H1 (cell line): Measurements from ENCODE around the gene CREBZF. TPM values are rescaled to one million over a fixed set of nuclear protein-coding genes. Genes with fewer than 3 reads are reported as not detected.
A peak's percentile ranks its signal among the peaks of the same experiment; 100 is the strongest.

ENCODE experiments used
- CHD1 ChIP-seq: IDR thresholded peaks from 2 replicates; pipeline ENCODE4 v1.6.1; 2012; ENCODE audit warnings: low read depth, low read length, improper control_type of control experiment
- CHD2 ChIP-seq: IDR thresholded peaks from 2 replicates; pipeline ENCODE4 v1.6.1; 2012; ENCODE audit warnings: low read length, improper control_type of control experiment
- CREB1 ChIP-seq: IDR thresholded peaks from 2 replicates; pipeline ENCODE4 v1.6.1; 2012; ENCODE audit warnings: inconsistent platforms
- CTBP2 ChIP-seq: IDR thresholded peaks from 2 replicates; pipeline ENCODE4 v1.7.0; 2011; ENCODE audit warnings: borderline replicate concordance, mild to moderate bottlenecking, moderate library complexity, mixed read lengths, low read length; ENCODE audit not compliant: insufficient read depth, insufficient read length
- EGR1 ChIP-seq: IDR thresholded peaks from 2 replicates; pipeline ENCODE4 v1.6.1; 2011; ENCODE audit warnings: low read depth, low read length, borderline replicate concordance
- EP300 ChIP-seq, 2 experiments: IDR thresholded peaks; 1 replicate in 1 of 2; 2 replicates in 1 of 2; pipeline ENCODE4 v1.6.1; 2011 to 2012; ENCODE audit warnings: low read depth in 2 of 2, low read length in 2 of 2, mild to moderate bottlenecking in 2 of 2, borderline replicate concordance in 1 of 2, inconsistent platforms in 1 of 2, moderate library complexity in 1 of 2
- GTF2F1 ChIP-seq: IDR thresholded peaks from 2 replicates; pipeline ENCODE4 v1.6.1; 2012; ENCODE audit warnings: low read depth, low read length, improper control_type of control experiment, borderline replicate concordance
- HDAC2 ChIP-seq, 2 experiments: fragments of 300-600 bp in 1 of 2; sonication (generic) in 1 of 2; IDR thresholded peaks; 2 replicates each; pipeline ENCODE4 v1.6.1; 2011 to 2012; ENCODE audit warnings: low read depth in 2 of 2, low read length in 2 of 2, mild to moderate bottlenecking in 2 of 2, moderate library complexity in 2 of 2, borderline replicate concordance in 1 of 2, inconsistent platforms in 1 of 2
- HDAC6 ChIP-seq: IDR thresholded peaks from one replicate; pipeline ENCODE4 v1.7.1; 2012; ENCODE audit warnings: low read depth, mild to moderate bottlenecking, inconsistent platforms, low read length, moderate library complexity
- JUN ChIP-seq: IDR thresholded peaks from 2 replicates; pipeline ENCODE4 v1.6.1; 2011; ENCODE audit warnings: low read depth, mild to moderate bottlenecking, improper control_type of control experiment, low read length
- NANOG ChIP-seq: IDR thresholded peaks from 2 replicates; pipeline ENCODE4 v1.6.1; 2011; ENCODE audit warnings: low read length, low read depth, mild to moderate bottlenecking, inconsistent platforms; ENCODE audit not compliant: insufficient read depth, poor library complexity, severe bottlenecking
- NRF1 ChIP-seq: IDR thresholded peaks from 2 replicates; pipeline ENCODE4 v1.6.1; 2011; ENCODE audit warnings: mild to moderate bottlenecking, low read depth, low read length, improper control_type of control experiment
- PHF8 ChIP-seq: fragments of 200-600 bp; sonication (generic); conservative IDR thresholded peaks from 2 replicates; pipeline ENCODE4 v1.7.1; 2012; ENCODE audit warnings: low read depth, mild to moderate bottlenecking, inconsistent platforms, low read length, moderate library complexity
- POLR2AphosphoS5 ChIP-seq: IDR thresholded peaks from 2 replicates; pipeline ENCODE4 v1.6.1; 2011; ENCODE audit warnings: low read depth, low read length
- POU5F1 ChIP-seq: IDR thresholded peaks from 2 replicates; pipeline ENCODE4 v1.6.1; 2011; ENCODE audit warnings: low read depth, mild to moderate bottlenecking, low read length, moderate library complexity
- RAD21 ChIP-seq, 2 experiments: IDR thresholded peaks in 1 of 2; conservative IDR thresholded peaks in 1 of 2; 2 replicates each; pipeline ENCODE4 v1.6.1; 2011; ENCODE audit warnings: low read depth in 2 of 2, low read length in 2 of 2, improper control_type of control experiment in 1 of 2, inconsistent platforms in 1 of 2, mild to moderate bottlenecking in 1 of 2, moderate library complexity in 1 of 2
- RFX5 ChIP-seq: IDR thresholded peaks from 2 replicates; pipeline ENCODE4 v1.6.1; 2011; ENCODE audit warnings: low read depth, low read length, improper control_type of control experiment, borderline replicate concordance
- SIRT6 ChIP-seq: IDR thresholded peaks from one replicate; pipeline ENCODE4 v1.7.1; 2012; ENCODE audit warnings: low read length, inconsistent platforms
- SP1 ChIP-seq: IDR thresholded peaks from 2 replicates; pipeline ENCODE4 v1.6.1; 2011; ENCODE audit warnings: low read depth, low read length
- SP2 ChIP-seq: IDR thresholded peaks from 2 replicates; pipeline ENCODE4 v1.6.1; 2012; ENCODE audit warnings: mild to moderate bottlenecking, low read length, inconsistent platforms
- SP4 ChIP-seq: IDR thresholded peaks from 2 replicates; pipeline ENCODE4 v1.6.1; 2012; ENCODE audit warnings: low read length, inconsistent platforms
- USF2 ChIP-seq: IDR thresholded peaks from 2 replicates; pipeline ENCODE4 v1.6.1; 2011; ENCODE audit warnings: low read length, improper control_type of control experiment
- ZNF274 ChIP-seq: IDR thresholded peaks from 2 replicates; pipeline ENCODE4 v1.7.0; 2012; ENCODE audit warnings: low read length, borderline replicate concordance; ENCODE audit errors: extremely low read depth
- polyA plus RNA-seq, 7 experiments: library from polyadenylated mRNA; depleted of rRNA in 3 of 7; stranded (reverse) in 5 of 7; unstranded in 2 of 7; fragments of >200 nt in 5 of 7; fragments of 200-250 nt in 2 of 7; gene quantifications; 1 replicate in 5 of 7; 2 replicates in 1 of 7; 4 replicates in 1 of 7; pipeline versions ENCODE4 v1.2.1 to v1.2.3, GENCODE V29; 2011 to 2013; ENCODE audit warnings: missing spikeins in 2 of 7, mixed read lengths in 2 of 7
- total RNA-seq: library from RNA; stranded (reverse); fragmentation: NEBNext Ultra II Directional; extraction: Animal tissue kit (Norgen Biotek cat#: 25700); gene quantifications from 2 replicates; pipeline ENCODE4 v1.2.1, GENCODE V29; 2021

The CREBZF gene
- total and polyA plus RNA-seq, 2 of the 8 experiments (the other 6 are each of a cell fraction or from before 2014, with no cell fraction given): 15.4 to 44.9 TPM

GRCh38 chr11:85627998-85628770, 36.7 kb downstream of the CREBZF start, which contains the start of gene TMEM126B (continued):
- TF ChIP-seq CHD1 (no peak), CHD2 (0 out of 2 replicates have a peak, but pooled peaks have one; percentile 39), NANOG (no peak), GTF2F1 (peak; percentile 68; the same call in 1 of the 2 replicates), SIRT6 (no peak), HDAC2 (IDR thresholded peaks at IDR 0.05; ENCODE audit: borderline replicate concordance in 1 of 2, low read depth in 2 of 2, low read length in 2 of 2) (0 out of 4 replicates have a peak, but pooled peaks of 1 of the 2 experiments have one; percentile 68), RAD21 (IDR thresholded peaks at IDR 0.05 in 1 of 2, conservative IDR thresholded peaks at IDR 0.05 in 1 of 2; ENCODE audit: low read depth in 2 of 2, low read length in 2 of 2) (no peak), RFX5 (no peak), USF2 (peak; percentile 91), PHF8 (peak; percentile 82), EGR1 (no peak), ZNF274 (no peak), JUN (no peak), SP2 (no peak), SP4 (no peak), POLR2AphosphoS5 (peak; percentile 83), NRF1 (no peak), POU5F1 (no peak), HDAC6 (no peak), CTBP2 (no peak), SP1 (peak; percentile 64; the same call in 1 of the 2 replicates), CREB1 (no peak), EP300 (IDR thresholded peaks at IDR 0.05; ENCODE audit: borderline replicate concordance in 1 of 2, low read depth in 2 of 2, low read length in 2 of 2) (no peak)
